ENCODE results near the gene DGKD.

- TF ChIP-seq POLR2A (IDR thresholded peaks at IDR 0.05): no peak
- no peak for TF ChIP-seq CTCF (IDR thresholded peaks at IDR 0.05)
Measured at GRCh38 chr2:233503947-233504637, 149.8 kb downstream of the DGKD start.
